Tibial nerve (tissue), 4 donors: ENCODE results near the gene DCBLD2. TPM values are rescaled to one million over a fixed set of nuclear protein-coding genes. Genes with fewer than 3 reads are reported as not detected.

Experiments
- DNase-seq, 2 donors: peaks; one replicate each; pipeline ENCODE4 v3.0.0-alpha.2; 2019; ENCODE audit warnings: low spot score in 2 of 2
- H3K27ac ChIP-seq, 4 donors: fragments of 200-600 bp; sonication (generic) in 3 of 4; one replicate each; pipeline ENCODE4 v1.5.1; 2017 to 2019; ENCODE audit warnings: mild to moderate bottlenecking in 1 of 4
- H3K27me3 ChIP-seq, 2 donors: fragments of 200-600 bp; sonication (generic) in 1 of 2; one replicate each; pipeline versions ENCODE4 v1.5.1 to v1.6.0; 2017 to 2019
- H3K36me3 ChIP-seq, 3 donors: fragments of 200-600 bp; sonication (generic); one replicate each; pipeline ENCODE4 v1.5.1; 2018 to 2019
- H3K4me1 ChIP-seq, 4 donors: fragments of 200-600 bp; sonication (generic) in 3 of 4; one replicate each; pipeline ENCODE4 v1.5.1; 2017 to 2019
- H3K4me3 ChIP-seq, 4 donors: fragments of 200-600 bp; sonication (generic) in 3 of 4; one replicate each; pipeline ENCODE4 v1.5.1; 2017 to 2019; ENCODE audit warnings: mild to moderate bottlenecking in 1 of 4, moderate library complexity in 1 of 4
- H3K9me3 ChIP-seq, 4 donors: fragments of 200-600 bp; sonication (generic) in 3 of 4; one replicate each; pipeline ENCODE4 v1.5.1; 2017 to 2019
- CTCF ChIP-seq, 5 experiments: fragments of 200-600 bp in 3 of 5; fragments of 450-650 bp in 2 of 5; sonication (generic) in 3 of 5; IDR thresholded peaks; one replicate each; pipeline ENCODE4 v1.5.1; 2016 to 2019; ENCODE audit warnings: antibody characterized with exemption in 5 of 5, mild to moderate bottlenecking in 3 of 5, moderate library complexity in 2 of 5
- EP300 ChIP-seq, 2 donors: sonication (generic); formaldehyde crosslinking; IDR thresholded peaks; one replicate each; pipeline ENCODE4 v1.6.1; 2017; ENCODE audit warnings: antibody characterized with exemption in 2 of 2, mild to moderate bottlenecking in 1 of 2
- POLR2A ChIP-seq, 2 donors: fragments of 450-650 bp; IDR thresholded peaks; one replicate each; pipeline ENCODE4 v1.6.1; 2017; ENCODE audit warnings: antibody characterized with exemption in 2 of 2, mild to moderate bottlenecking in 2 of 2, moderate library complexity in 2 of 2
- WGBS, 2 donors: methylation state at CpG; one replicate each; pipeline ENCODE4 v1.1.5; 2018; 5-methylcytosine and 5-hydroxymethylcytosine counted together
- total RNA-seq, 4 donors: library from RNA; depleted of rRNA; stranded (reverse); fragments of >200 nt; gene quantifications; one replicate each; pipeline ENCODE4 v1.1.0, GENCODE V29; 2016

DCBLD2 gene
- total RNA-seq, 4 donors from 2014 or later: 37.8 to 51.9 (median 43.6) TPM

- Histone ChIP-seq H3K27ac (no peak overlapping the region), H3K36me3 (no peaks in the 10 kb centered on the region), H3K4me3 (no peak overlapping the region), H3K27me3 (no peaks in the 10 kb centered on the region), H3K4me1 (peaks cover 0 to 4% (median 0%) of the 10 kb centered on the region in 4 donors), H3K9me3 (no peaks in the 10 kb centered on the region)
- no peak for DNase-seq
- TF ChIP-seq POLR2A (IDR thresholded peaks at IDR 0.05): no peak
- no peak for TF ChIP-seq EP300 (IDR thresholded peaks at IDR 0.05)
- no peak for TF ChIP-seq CTCF (IDR thresholded peaks at IDR 0.05)
- 91 to 96% methylated on average over 2 of the region's 2 CpGs for WGBS, 2 donors
These were observed 18.7 kb upstream of the DCBLD2 start for GRCh38 chr3:98920166-98920565.

- Histone ChIP-seq H3K27me3 (no peaks in the 10 kb centered on the region), H3K4me1 (peaks cover 0 to 4% (median 0%) of the 10 kb centered on the region in 4 donors), H3K9me3 (no peaks in the 10 kb centered on the region), H3K36me3 (no peaks in the 10 kb centered on the region), H3K4me3 (no peak overlapping the region), H3K27ac (no peak overlapping the region)
- no peak for TF ChIP-seq POLR2A (IDR thresholded peaks at IDR 0.05)
- TF ChIP-seq EP300 (IDR thresholded peaks at IDR 0.05): no peak
- TF ChIP-seq CTCF (IDR thresholded peaks at IDR 0.05): no peak
- no peak for DNase-seq
These were observed 17.1 kb upstream of the DCBLD2 start for GRCh38 chr3:98918586-98918985.

- Histone ChIP-seq H3K27ac (no peak overlapping the region), H3K27me3 (no peaks in the 10 kb centered on the region), H3K4me3 (no peak overlapping the region), H3K36me3 (no peaks in the 10 kb centered on the region), H3K4me1 (peaks cover 0 to 2% (median 0%) of the 10 kb centered on the region in 4 donors), H3K9me3 (no peaks in the 10 kb centered on the region)
- no peak for DNase-seq
- WGBS, 2 donors: 84 to 91% methylated on average over 1 of the region's 1 CpG
- TF ChIP-seq CTCF (IDR thresholded peaks at IDR 0.05) (no peak), POLR2A (IDR thresholded peaks at IDR 0.05) (no peak), EP300 (IDR thresholded peaks at IDR 0.05) (no peak)
These were observed 16.1 kb upstream of the DCBLD2 start for GRCh38 chr3:98917608-98918007.

- H3K27ac ChIP-seq: no peak overlapping the region
- no peak overlapping the region for H3K4me3 ChIP-seq
- H3K4me1 ChIP-seq: no peaks in the 10 kb centered on the region
- DNase-seq: no peak
- whole genome bisulfite sequencing, 2 donors: 74 to 78% methylated on average over 10 of the region's 10 CpGs
- H3K36me3 ChIP-seq: no peaks in the 10 kb centered on the region
- no peak for TF ChIP-seq EP300 (IDR thresholded peaks at IDR 0.05)
- no peak for TF ChIP-seq CTCF (IDR thresholded peaks at IDR 0.05)
- TF ChIP-seq POLR2A (IDR thresholded peaks at IDR 0.05): no peak
- H3K27me3 ChIP-seq: no peaks in the 10 kb centered on the region
- H3K9me3 ChIP-seq: peaks cover 0 to 19% (median 3%) of the 10 kb centered on the region in 4 donors
These were observed 12.9 kb upstream of the DCBLD2 start for GRCh38 chr3:98914210-98915080.

- H3K4me1 ChIP-seq: no peaks in the 10 kb centered on the region
- no peak for DNase-seq
- no peak for TF ChIP-seq POLR2A (IDR thresholded peaks at IDR 0.05)
- no peak overlapping the region for H3K27ac ChIP-seq
- H3K9me3 ChIP-seq: peaks cover 0 to 26% (median 3%) of the 10 kb centered on the region in 4 donors
- H3K36me3 ChIP-seq: peaks cover 0 to 3% (median 0%) of the 10 kb centered on the region in 3 donors
- H3K4me3 ChIP-seq: no peak overlapping the region
- 79 to 86% methylated on average over 1 of the region's 1 CpG for WGBS, 2 donors
- no peaks in the 10 kb centered on the region for H3K27me3 ChIP-seq
These were observed 11.0 kb upstream of the DCBLD2 start for GRCh38 chr3:98912448-98912847.
